NCI-H460 (cell line): ENCODE measurements around the gene TRA2A. TPM values are rescaled to one million over a fixed set of nuclear protein-coding genes. Genes with fewer than 3 reads are reported as not detected.
A peak's percentile ranks its signal among the peaks of the same experiment; 100 is the strongest.

Experiments
- DNase-seq: peaks from one replicate; pipeline ENCODE4 v3.0.0-alpha.2; 2016; ENCODE audit warnings: low read depth; ENCODE audit errors: extremely low read depth
- small RNA-seq, 2 experiments: library from RNA; depleted of rRNA; stranded (forward); fragments of <200 nt; gene quantifications; one replicate each; pipeline ENCODE3, GENCODE V24; 2014
- total RNA-seq: library from RNA; depleted of rRNA; stranded (reverse); fragments of >200 nt; shearing (Covaris generic); gene quantifications from 2 replicates; pipeline ENCODE4 v1.2.3, GENCODE V29; 2014; rRNA removed

Gene TRA2A
- total RNA-seq, 1 experiment from 2014 or later, result 18.8 TPM

- no peak for DNase-seq
Observed at GRCh38 chr7:23472046-23472445, 59.7 kb downstream of the TRA2A start.

- peak; percentile 86 for DNase-seq
Observed at GRCh38 chr7:23471106-23471859, 60.5 kb downstream of the TRA2A start.

GRCh38 chr7:23470330-23471105 lies 61.3 kb downstream of the TRA2A start, which contains the start of gene IGF2BP3:
IGF2BP3 (minus strand) TSS chr7:23470491; CDS start chr7:23470110, 381 bp downstream.
- DNase-seq, result peak; percentile 94

- no peak for DNase-seq
Observed at GRCh38 chr7:23469961-23470250, 61.9 kb downstream of the TRA2A start.

GRCh38 chr7:23469150-23469960 lies 62.4 kb downstream of the TRA2A start:
- no peak for DNase-seq

GRCh38 chr7:23468526-23469149 lies 63.1 kb downstream of the TRA2A start:
- DNase-seq, result no peak

- no peak for DNase-seq
Observed at GRCh38 chr7:23467806-23468525, 63.8 kb downstream of the TRA2A start.

GRCh38 chr7:23467291-23467805 lies 64.4 kb downstream of the TRA2A start:
- DNase-seq, result no peak

- DNase-seq, result no peak
Observed at GRCh38 chr7:23462846-23463245, 68.9 kb downstream of the TRA2A start.

GRCh38 chr7:23458044-23458443 lies 73.7 kb downstream of the TRA2A start:
- no peak for DNase-seq

GRCh38 chr7:23456093-23456492 lies 75.7 kb downstream of the TRA2A start:
- no peak for DNase-seq

- DNase-seq, result no peak
Observed at GRCh38 chr7:23454881-23455526, 76.8 kb downstream of the TRA2A start.

Small RNA genes within 50 kb of the gene (small RNA-seq; reads per million reads assigned to genes)
- 0 reads per million in 2 experiments for gene AC079780.1
- 0 reads per million in 2 experiments for gene RF00019

Other genes with a start within 250 kb of the TRA2A start
- 100 and 108 TPM in 2 replicates for gene MALSU1, start 232.6 kb downstream of the TRA2A start, total RNA-seq
- 78.9 and 85.4 TPM in 2 replicates for gene IGF2BP3, start 61.5 kb downstream of the TRA2A start, total RNA-seq
- 12.3 and 16.4 TPM in 2 replicates for gene CCDC126, start 65.4 kb upstream of the TRA2A start, total RNA-seq
- 1.4 and 3.3 TPM in 2 replicates for gene FAM221A, start 148.2 kb upstream of the TRA2A start, total RNA-seq
- gene STK31, start 178.2 kb upstream of the TRA2A start, total RNA-seq, result 3.1 and 3.7 TPM in 2 replicates